ENCODE measurements around the gene CARNS1.

Gene CARNS1

DNA sequence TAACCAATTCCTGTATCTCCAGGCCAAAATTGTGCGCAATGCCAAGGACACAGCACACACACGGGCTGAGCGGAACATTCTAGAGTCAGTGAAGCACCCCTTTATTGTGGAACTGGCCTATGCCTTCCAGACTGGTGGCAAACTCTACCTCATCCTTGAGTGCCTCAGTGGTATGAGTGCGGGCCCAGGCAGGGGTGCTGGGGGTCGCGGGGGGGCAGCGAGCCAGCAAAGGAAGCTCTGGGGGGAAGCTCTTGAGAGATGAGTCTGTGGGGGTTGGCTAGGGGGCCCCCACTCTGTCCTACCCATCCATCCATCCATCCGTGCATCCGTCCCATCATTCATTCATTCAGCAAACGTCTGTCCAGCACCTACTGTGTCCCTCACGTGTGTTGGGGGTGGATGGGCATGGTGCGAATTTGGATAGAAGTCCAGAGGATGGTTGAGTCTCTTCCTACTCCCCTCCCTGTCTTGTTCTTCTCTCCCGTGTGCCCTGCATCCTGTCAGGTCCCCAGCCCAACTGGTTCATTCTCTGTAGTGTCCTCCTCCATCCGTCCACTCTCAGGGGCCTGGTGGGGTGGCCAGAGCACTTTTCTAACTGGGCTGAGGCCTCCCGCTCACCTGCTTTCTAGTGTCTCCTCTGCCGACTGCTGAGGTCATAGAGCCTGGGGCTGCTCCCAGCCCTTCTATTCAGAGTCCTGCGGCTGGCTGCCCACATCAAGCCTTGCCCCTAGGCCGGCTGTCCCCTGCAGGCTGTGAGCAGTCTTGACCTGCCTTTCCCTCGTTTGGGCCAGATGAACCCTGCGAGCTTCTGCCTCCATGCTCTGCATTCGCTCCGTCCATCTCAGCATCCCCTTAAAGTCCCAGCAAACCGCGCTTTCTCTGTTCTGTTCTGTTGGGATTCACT is 16.1 kb downstream of the CARNS1 start:
- no peaks in the 10 kb centered on the region for H3K9me3 ChIP-seq (ENCODE audit: insufficient read depth, low read length)
- no peak overlapping the region for H3K4me2 ChIP-seq (ENCODE audit: low read depth, low read length, poor library complexity, severe bottlenecking)
- no peaks in the 10 kb centered on the region for H3K9me2 ChIP-seq (replicated peaks; ENCODE audit: insufficient read depth, low read length)
- H3K9ac ChIP-seq (ENCODE audit: low read length), result no peak overlapping the region
- peaks cover 17% of the 10 kb centered on the region for H3K79me2 ChIP-seq (ENCODE audit: insufficient read depth, low read length)
- H2AFZ ChIP-seq (ENCODE audit: low read depth, low read length, severe bottlenecking), result no peak overlapping the region
- no peaks in the 10 kb centered on the region for H3K36me3 ChIP-seq (ENCODE audit: low read length)
- no peak overlapping the region for H3K27ac ChIP-seq (ENCODE audit: low read depth, low read length)
- no peaks in the 10 kb centered on the region for H4K20me1 ChIP-seq (ENCODE audit: low read depth, low read length)
- TF ChIP-seq, protein P1, sequence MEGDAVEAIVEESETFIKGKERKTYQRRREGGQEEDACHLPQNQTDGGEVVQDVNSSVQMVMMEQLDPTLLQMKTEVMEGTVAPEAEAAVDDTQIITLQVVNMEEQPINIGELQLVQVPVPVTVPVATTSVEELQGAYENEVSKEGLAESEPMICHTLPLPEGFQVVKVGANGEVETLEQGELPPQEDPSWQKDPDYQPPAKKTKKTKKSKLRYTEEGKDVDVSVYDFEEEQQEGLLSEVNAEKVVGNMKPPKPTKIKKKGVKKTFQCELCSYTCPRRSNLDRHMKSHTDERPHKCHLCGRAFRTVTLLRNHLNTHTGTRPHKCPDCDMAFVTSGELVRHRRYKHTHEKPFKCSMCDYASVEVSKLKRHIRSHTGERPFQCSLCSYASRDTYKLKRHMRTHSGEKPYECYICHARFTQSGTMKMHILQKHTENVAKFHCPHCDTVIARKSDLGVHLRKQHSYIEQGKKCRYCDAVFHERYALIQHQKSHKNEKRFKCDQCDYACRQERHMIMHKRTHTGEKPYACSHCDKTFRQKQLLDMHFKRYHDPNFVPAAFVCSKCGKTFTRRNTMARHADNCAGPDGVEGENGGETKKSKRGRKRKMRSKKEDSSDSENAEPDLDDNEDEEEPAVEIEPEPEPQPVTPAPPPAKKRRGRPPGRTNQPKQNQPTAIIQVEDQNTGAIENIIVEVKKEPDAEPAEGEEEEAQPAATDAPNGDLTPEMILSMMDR (IDR thresholded peaks at IDR 0.05; ENCODE audit: insufficient read depth, low read length, poor library complexity, severe bottlenecking), result no peak
- TF ChIP-seq EZH2phosphoT487 (conservative IDR thresholded peaks at IDR 0.05; ENCODE audit: low read length), result no peak
- H3F3A ChIP-seq (ENCODE audit: insufficient read depth), result peaks cover 34% of the 10 kb centered on the region
- no peaks in the 10 kb centered on the region for H3K27me3 ChIP-seq (ENCODE audit: low read length)
- no peak overlapping the region for H3K4me3 ChIP-seq (ENCODE audit: insufficient read depth, low read length, poor library complexity, severe bottlenecking)

DNA sequence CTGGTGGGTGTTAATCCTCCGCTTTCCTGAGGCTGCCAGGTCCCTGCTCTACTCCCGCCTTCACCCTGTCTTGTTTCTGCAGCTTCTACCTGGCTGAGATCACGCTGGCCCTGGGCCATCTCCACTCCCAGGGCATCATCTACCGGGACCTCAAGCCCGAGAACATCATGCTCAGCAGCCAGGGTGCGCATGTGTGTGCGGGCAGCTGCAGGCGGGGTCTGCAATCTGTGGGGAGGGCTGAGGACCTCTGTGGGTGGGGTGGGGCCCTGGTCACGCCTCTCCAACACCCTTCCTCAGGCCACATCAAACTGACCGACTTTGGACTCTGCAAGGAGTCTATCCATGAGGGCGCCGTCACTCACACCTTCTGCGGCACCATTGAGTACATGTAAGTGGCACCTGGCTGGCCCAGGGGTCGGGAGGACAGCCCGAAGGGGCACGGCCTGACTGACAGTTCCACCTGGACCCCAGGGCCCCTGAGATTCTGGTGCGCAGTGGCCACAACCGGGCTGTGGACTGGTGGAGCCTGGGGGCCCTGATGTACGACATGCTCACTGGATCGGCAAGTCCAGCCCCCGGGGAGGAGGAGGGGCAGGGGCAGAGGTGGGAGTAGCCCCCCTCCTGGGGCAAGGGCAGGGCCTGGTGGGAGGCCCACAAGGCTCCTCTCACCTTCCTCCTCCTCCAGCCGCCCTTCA is 17.3 kb downstream of the CARNS1 start:
- H3F3A ChIP-seq (ENCODE audit: insufficient read depth), result peaks cover 43% of the 10 kb centered on the region
- TF ChIP-seq EZH2phosphoT487 (conservative IDR thresholded peaks at IDR 0.05; ENCODE audit: low read length), result no peak
- TF ChIP-seq, protein P1 (IDR thresholded peaks at IDR 0.05; ENCODE audit: insufficient read depth, low read length, poor library complexity, severe bottlenecking), result no peak
- H3K4me3 ChIP-seq (ENCODE audit: insufficient read depth, low read length, poor library complexity, severe bottlenecking), result no peak overlapping the region
- H3K36me3 ChIP-seq (ENCODE audit: low read length), result no peaks in the 10 kb centered on the region
- no peaks in the 10 kb centered on the region for H4K20me1 ChIP-seq (ENCODE audit: low read depth, low read length)
- no peak overlapping the region for H3K9ac ChIP-seq (ENCODE audit: low read length)
- peaks cover 21% of the 10 kb centered on the region for H3K79me2 ChIP-seq (ENCODE audit: insufficient read depth, low read length)
- H3K9me3 ChIP-seq (ENCODE audit: insufficient read depth, low read length), result no peaks in the 10 kb centered on the region
- H3K27me3 ChIP-seq (ENCODE audit: low read length), result no peaks in the 10 kb centered on the region
- peak overlapping the region; percentile 100; the same call in 1 of the 2 replicates for H3K27ac ChIP-seq (ENCODE audit: low read depth, low read length)
- H2AFZ ChIP-seq (ENCODE audit: low read depth, low read length, severe bottlenecking), result no peak overlapping the region
- H3K4me2 ChIP-seq (ENCODE audit: low read depth, low read length, poor library complexity, severe bottlenecking), result no peak overlapping the region
- H3K9me2 ChIP-seq (replicated peaks; ENCODE audit: insufficient read depth, low read length), result no peaks in the 10 kb centered on the region

DNA sequence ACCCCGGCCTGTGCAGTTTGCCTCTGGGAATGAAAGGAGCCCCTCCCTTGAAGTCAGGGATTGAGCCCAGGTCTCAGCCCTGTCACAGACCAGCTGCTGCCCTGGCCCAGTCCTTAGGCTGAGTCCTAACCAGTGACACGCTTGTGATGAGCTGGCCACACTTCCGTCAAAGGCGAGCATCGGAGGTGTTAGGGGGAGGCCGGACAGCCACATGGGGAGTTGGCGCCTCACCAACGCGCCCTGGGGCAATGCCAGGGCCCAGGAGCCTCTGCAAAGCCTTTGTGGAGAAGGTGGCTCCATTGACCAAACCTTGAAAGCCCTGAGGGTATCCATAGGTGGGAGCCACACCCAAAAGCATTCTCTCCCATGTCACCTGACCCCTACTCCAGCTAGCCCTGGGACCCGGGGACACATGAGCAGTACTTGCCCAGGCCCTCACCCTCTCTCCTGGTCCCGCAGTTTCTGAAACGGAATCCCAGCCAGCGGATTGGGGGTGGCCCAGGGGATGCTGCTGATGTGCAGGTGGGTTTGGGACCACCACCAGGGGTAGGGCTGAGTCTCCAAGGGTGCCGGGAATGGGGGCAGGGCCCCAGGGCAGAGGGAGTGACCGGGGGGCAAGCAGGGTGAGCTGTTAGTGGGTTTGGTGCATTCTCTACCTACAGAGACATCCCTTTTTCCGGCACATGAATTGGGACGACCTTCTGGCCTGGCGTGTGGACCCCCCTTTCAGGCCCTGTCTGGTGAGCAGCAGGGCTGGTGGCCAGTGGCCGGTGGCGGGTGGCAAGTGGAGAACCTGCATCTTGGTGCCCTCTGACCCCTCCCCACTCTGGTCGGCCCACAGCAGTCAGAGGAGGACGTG is 18.3 kb downstream of the CARNS1 start:
- peaks cover 50% of the 10 kb centered on the region for H3F3A ChIP-seq (ENCODE audit: insufficient read depth)
- no peaks in the 10 kb centered on the region for H3K36me3 ChIP-seq (ENCODE audit: low read length)
- H3K27ac ChIP-seq (ENCODE audit: low read depth, low read length), result peak overlapping the region; percentile 100
- H2AFZ ChIP-seq (ENCODE audit: low read depth, low read length, severe bottlenecking), result no peak overlapping the region
- H3K79me2 ChIP-seq (ENCODE audit: insufficient read depth, low read length), result peaks cover 25% of the 10 kb centered on the region
- no peaks in the 10 kb centered on the region for H4K20me1 ChIP-seq (ENCODE audit: low read depth, low read length)
- H3K27me3 ChIP-seq (ENCODE audit: low read length), result no peaks in the 10 kb centered on the region
- no peaks in the 10 kb centered on the region for H3K9me3 ChIP-seq (ENCODE audit: insufficient read depth, low read length)
- no peaks in the 10 kb centered on the region for H3K9me2 ChIP-seq (replicated peaks; ENCODE audit: insufficient read depth, low read length)
- H3K4me3 ChIP-seq (ENCODE audit: insufficient read depth, low read length, poor library complexity, severe bottlenecking), result no peak overlapping the region
- H3K4me2 ChIP-seq (ENCODE audit: low read depth, low read length, poor library complexity, severe bottlenecking), result peak overlapping the region; percentile 99
- peak overlapping the region; percentile 100; the same call in 1 of the 2 replicates for H3K9ac ChIP-seq (ENCODE audit: low read length)
- no peak for TF ChIP-seq EZH2phosphoT487 (conservative IDR thresholded peaks at IDR 0.05; ENCODE audit: low read length)
- TF ChIP-seq, protein P1 (IDR thresholded peaks at IDR 0.05; ENCODE audit: insufficient read depth, low read length, poor library complexity, severe bottlenecking), result no peak

Measured in SU-DHL-6 (cell line).